Endodermal cell (in vitro differentiated cells): ENCODE data around the gene CBX2. TPM values are rescaled to one million over a fixed set of nuclear protein-coding genes. Genes with fewer than 3 reads are reported as not detected.

ENCODE experiments used
- DNase-seq: peaks from one replicate; pipeline ENCODE4 v3.0.0-alpha.2; 2017
- H3K27ac ChIP-seq: 2 replicates; pipeline ENCODE4 v1.5.1; 2013; ENCODE audit warnings: mild to moderate bottlenecking, low read depth, low read length, moderate library complexity
- H3K27me3 ChIP-seq: 2 replicates; pipeline ENCODE4 v1.6.1; 2013; ENCODE audit warnings: mild to moderate bottlenecking, low read length, moderate library complexity; ENCODE audit not compliant: insufficient read depth, control insufficient read depth, poor library complexity, severe bottlenecking
- H3K36me3 ChIP-seq: 2 replicates; pipeline ENCODE4 v1.7.0; 2013; ENCODE audit warnings: mild to moderate bottlenecking, low read length, moderate library complexity; ENCODE audit not compliant: control insufficient read depth, insufficient read depth
- H3K4me1 ChIP-seq: one replicate; pipeline ENCODE4 v1.7.0; 2013; ENCODE audit warnings: low read length; ENCODE audit not compliant: control insufficient read depth, insufficient read depth
- H3K4me3 ChIP-seq: 2 replicates; pipeline ENCODE4 v1.5.1; 2013; ENCODE audit warnings: mild to moderate bottlenecking, low read length, moderate library complexity
- H3K9ac ChIP-seq: 2 replicates; pipeline ENCODE4 v1.6.1; 2013; ENCODE audit warnings: mild to moderate bottlenecking, low read length, moderate library complexity; ENCODE audit not compliant: poor library complexity, severe bottlenecking; ENCODE audit errors: extremely low read depth
- H3K9me3 ChIP-seq: 2 replicates; pipeline ENCODE4 v1.6.1; 2013; ENCODE audit warnings: mild to moderate bottlenecking, low read length, moderate library complexity; ENCODE audit not compliant: control insufficient read depth
- H3K27ac Mint-ChIP-seq: 2 replicates; pipeline ENCODE4 v1.8.0; 2020; ENCODE audit warnings: mixed read lengths
- H3K27me3 Mint-ChIP-seq: 2 replicates; pipeline ENCODE4 v1.8.0; 2021; ENCODE audit warnings: mild to moderate bottlenecking, mixed read lengths; ENCODE audit not compliant: insufficient read depth
- H3K36me3 Mint-ChIP-seq: 2 replicates; pipeline ENCODE4 v1.8.0; 2020; ENCODE audit warnings: low read depth, mixed read lengths
- H3K4me1 Mint-ChIP-seq: 2 replicates; pipeline ENCODE4 v1.8.0; 2020; ENCODE audit warnings: mixed read lengths
- H3K4me3 Mint-ChIP-seq: 2 replicates; pipeline ENCODE4 v1.8.0; 2020; ENCODE audit warnings: mild to moderate bottlenecking, moderate library complexity, mixed read lengths
- H3K9me3 Mint-ChIP-seq: 2 replicates; pipeline ENCODE4 v1.8.0; 2020; ENCODE audit warnings: mild to moderate bottlenecking, mixed read lengths
- CTCF ChIP-seq: fragments of 200-600 bp; sonication (generic); conservative IDR thresholded peaks from 2 replicates; pipeline ENCODE4 v1.5.0; 2021; ENCODE audit warnings: antibody characterized with exemption, mild to moderate bottlenecking
- WGBS, 2 experiments: methylation state at CpG; one replicate each; pipeline versions ENCODE4 v1.1.5 to v1.1.7; 2013; ENCODE audit warnings: missing lambda C conversion rate in 2 of 2, mixed read lengths in 1 of 2; ENCODE audit not compliant: insufficient coverage in 1 of 2, insufficient read length in 1 of 2; 5-methylcytosine and 5-hydroxymethylcytosine counted together
- total RNA-seq, 2 donors: library from RNA; stranded (reverse); fragmentation: NEBNext Ultra II Directional in 1 of 2; extraction: Animal tissue kit (Norgen Biotek cat#: 25700) in 1 of 2; gene quantifications; 2 replicates in 1 of 2; 3 replicates in 1 of 2; pipeline ENCODE4 v1.2.1, GENCODE V29; 2021

The CBX2 gene
- total RNA-seq, 2 donors from 2014 or later: 75.0 to 78.6 TPM

DNA sequence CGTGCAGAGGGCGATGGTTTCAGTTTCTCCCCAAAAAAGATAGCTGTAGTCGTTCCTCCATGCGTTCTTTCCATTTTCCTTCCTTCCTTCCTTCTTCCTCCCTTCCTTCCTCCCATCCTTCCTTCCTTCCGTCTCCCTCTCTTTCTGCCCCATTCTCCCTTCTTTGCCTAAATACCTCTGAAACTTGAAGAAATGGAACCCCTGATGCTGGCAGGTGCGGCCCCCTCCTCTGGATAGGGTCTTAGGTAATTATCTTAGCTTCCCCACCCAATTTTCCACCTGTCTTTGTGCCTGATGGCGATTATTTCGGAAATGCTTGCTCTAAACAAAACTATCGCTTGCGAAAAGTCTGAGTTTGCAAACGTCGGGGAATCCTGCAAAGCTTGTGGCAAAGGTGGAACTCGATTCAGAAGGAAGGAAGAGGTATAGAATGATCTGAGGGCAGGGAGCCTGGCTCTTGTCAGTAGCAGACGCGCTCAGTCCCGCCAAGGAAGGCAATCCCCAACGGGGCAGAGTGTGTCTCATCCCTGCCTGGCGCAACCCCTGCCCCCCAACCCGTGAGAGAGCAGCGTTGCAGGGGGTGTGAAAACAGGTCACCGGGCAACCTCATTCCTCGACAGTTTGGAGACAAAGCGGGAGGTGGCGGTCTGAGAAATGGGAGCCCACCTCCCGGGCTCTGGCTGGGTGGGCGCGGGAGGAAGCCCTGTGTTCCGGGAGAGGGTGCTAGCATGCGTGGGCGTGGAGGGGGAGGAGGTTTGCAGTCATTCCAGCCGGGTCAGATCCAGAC, 21.8 kb downstream of the CBX2 start:
- WGBS, 2 experiments: 2 to 5% methylated on average over 13 to 31 of the region's 31 CpGs
- Histone ChIP-seq H3K4me3 (peak overlapping the region; percentile 69), H3K4me1 (peaks cover 13% of the 10 kb centered on the region), H3K9me3 (no peaks in the 10 kb centered on the region), H3K9ac (no peak overlapping the region), H3K27ac (no peak overlapping the region), H3K27me3 (peaks cover 90% of the 10 kb centered on the region), H3K36me3 (peaks cover 2% of the 10 kb centered on the region)
- peaks cover 21% of the 10 kb centered on the region for H3K4me1 Mint-ChIP-seq
- no peak for TF ChIP-seq CTCF
- no peak overlapping the region for H3K4me3 Mint-ChIP-seq
- no peak overlapping the region for H3K27ac Mint-ChIP-seq
- peaks cover 93% of the 10 kb centered on the region for H3K27me3 Mint-ChIP-seq
- DNase-seq: peak; percentile 75
- peaks cover 5% of the 10 kb centered on the region for H3K9me3 Mint-ChIP-seq
- H3K36me3 Mint-ChIP-seq: no peaks in the 10 kb centered on the region

DNA sequence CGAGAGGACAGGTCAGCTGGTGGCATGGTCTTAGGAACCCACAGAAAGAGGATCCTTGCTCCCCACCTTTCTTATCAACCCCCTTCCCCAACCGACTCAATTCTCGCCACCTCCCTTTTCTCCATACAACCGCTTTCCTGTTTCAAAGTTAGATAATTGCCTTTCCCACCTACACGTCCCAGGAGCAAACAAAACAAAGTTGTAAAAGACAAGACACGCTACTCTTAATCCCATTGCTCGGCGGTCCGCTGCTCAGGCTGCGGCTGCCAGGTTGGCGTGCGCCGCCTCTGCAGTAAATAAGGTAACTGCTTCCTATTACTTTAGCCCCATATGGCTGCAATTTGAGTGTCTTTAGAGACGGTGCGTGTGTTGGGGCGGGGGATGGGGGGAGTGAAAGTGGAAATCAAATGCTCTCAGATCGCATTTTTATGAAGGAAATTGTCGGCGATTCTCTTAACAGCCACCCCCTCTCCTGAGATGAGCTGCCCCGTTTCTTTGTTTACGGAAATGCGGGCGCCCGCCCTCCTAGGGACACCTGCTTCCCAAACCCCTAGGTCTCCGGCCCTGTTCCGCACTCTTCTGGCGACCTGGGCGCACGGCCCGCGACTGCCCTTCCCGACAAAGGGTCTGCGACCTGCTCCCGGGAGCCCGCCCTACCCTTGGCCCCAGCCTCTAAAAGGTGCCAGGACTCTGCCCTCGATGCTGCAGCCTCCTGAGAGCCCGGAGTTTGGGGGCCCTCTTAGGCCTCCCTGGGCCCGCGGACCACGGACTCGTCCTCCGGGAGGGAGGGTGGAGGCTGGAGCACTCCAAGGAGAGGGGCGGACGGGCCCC, 22.6 kb downstream of the CBX2 start:
- peak; percentile 92 for DNase-seq
- peaks cover 21% of the 10 kb centered on the region for H3K4me1 Mint-ChIP-seq
- TF ChIP-seq CTCF: no peak

GRCh38 chr17:79801156-79802038, 23.4 kb downstream of the CBX2 start:
- no peaks in the 10 kb centered on the region for H3K9me3 ChIP-seq
- WGBS, 2 experiments: 1 to 3% methylated on average over 41 to 52 of the region's 52 CpGs
- DNase-seq: peak; percentile 55
- Mint-ChIP-seq H3K4me3 (no peak overlapping the region), H3K9me3 (peaks cover 5% of the 10 kb centered on the region), H3K27ac (no peak overlapping the region), H3K4me1 (peaks cover 15% of the 10 kb centered on the region), H3K36me3 (no peaks in the 10 kb centered on the region), H3K27me3 (peaks cover 93% of the 10 kb centered on the region)
- TF ChIP-seq CTCF: peak; percentile 34
- peaks cover 90% of the 10 kb centered on the region for H3K27me3 ChIP-seq
- H3K27ac ChIP-seq: no peak overlapping the region
- H3K4me1 ChIP-seq: peaks cover 8% of the 10 kb centered on the region
- H3K4me3 ChIP-seq: peak overlapping the region; percentile 69
- no peaks in the 10 kb centered on the region for H3K36me3 ChIP-seq
- H3K9ac ChIP-seq: no peak overlapping the region

More for the DNA sequence above, 22.6 kb downstream of the CBX2 start:
- 0 to 1% methylated on average over 16 to 44 of the region's 44 CpGs for WGBS, 2 experiments
- H3K27me3 ChIP-seq: peaks cover 90% of the 10 kb centered on the region
- no peak overlapping the region for H3K9ac ChIP-seq
- Mint-ChIP-seq H3K27ac (no peak overlapping the region), H3K4me3 (peak overlapping the region; percentile 30), H3K36me3 (no peaks in the 10 kb centered on the region), H3K27me3 (peaks cover 93% of the 10 kb centered on the region), H3K9me3 (peaks cover 5% of the 10 kb centered on the region)
- no peaks in the 10 kb centered on the region for H3K36me3 ChIP-seq
- H3K4me3 ChIP-seq: peak overlapping the region; percentile 69
- H3K9me3 ChIP-seq: no peaks in the 10 kb centered on the region
- H3K4me1 ChIP-seq: peaks cover 13% of the 10 kb centered on the region
- H3K27ac ChIP-seq: no peak overlapping the region
